Central memory CD4-positive, alpha-beta T cell (primary cell): Measurements from ENCODE around the gene KCTD3.

Source experiments
- DNase-seq: peaks from one replicate; pipeline ENCODE4 v3.0.0; 2022

The KCTD3 gene

DNA sequence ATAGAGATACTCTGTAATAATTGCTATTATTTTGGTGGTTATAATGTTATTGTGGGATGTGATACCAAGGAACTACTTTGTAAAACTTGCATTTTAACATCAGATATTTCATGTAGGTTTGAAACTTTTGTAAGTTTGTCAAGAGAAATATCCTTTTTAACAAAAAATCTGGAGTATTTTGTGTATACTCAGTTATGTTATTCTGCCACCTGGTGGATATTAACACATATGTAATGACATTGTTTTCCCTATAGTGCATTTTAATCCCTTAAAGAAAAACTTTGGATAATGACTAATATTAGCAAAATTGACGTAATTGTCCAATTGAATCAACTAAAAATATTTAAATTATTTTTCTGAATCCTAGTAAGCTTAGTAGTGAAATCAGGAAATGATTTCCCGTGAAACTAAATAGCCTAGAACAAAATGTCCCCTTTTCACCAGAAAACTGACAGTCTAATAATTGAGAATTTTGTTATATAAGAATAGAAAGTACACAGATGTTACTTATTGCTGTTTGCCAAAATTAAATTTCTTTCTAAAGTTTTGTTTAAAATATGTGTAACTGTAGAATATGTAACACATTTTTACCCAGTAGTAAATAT lies 39.6 kb downstream of the KCTD3 start:
- no peak for DNase-seq

- DNase-seq, result no peak
These were observed 40.3 kb downstream of the KCTD3 start for GRCh38 chr1:215607412-215607811.

DNA sequence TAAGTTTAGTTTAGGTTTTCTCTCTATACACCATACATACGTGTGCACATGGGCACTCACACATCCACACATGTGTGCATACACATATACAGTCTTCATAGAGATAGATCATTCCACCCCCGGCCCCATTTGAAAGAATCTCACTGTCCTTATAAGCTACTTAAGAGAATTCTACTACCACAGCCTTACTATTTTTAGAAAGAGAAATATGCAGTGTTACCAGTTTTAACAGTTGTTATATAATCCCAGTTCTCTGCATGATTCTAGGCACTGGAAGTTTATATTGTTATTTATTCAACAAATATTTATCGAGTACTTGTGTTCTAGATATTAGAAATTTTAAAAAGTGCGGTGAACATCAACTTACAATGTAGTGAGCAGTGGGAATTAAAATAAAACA lies 41.5 kb downstream of the KCTD3 start:
- DNase-seq, result no peak

DNA sequence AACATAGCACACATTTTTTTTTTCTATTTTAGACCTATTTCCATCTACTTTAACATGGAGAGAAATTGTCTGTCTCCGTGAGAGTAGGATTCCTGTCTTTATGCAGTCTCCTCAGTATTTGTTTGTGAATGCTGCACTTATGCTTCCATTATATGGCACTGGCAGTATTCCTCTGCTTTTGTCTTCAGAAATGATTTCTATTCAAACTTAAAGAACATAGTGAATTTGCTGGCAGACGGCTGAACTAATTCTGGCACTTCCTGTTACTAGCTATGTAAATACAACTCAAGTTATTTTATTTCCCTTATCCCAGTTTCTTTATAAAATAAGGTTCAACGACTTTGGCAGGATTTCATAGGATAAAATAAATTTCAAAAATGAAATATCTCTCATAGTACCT lies 45.3 kb downstream of the KCTD3 start:
- no peak for DNase-seq

GRCh38 chr1:215617979-215618378 lies 50.9 kb downstream of the KCTD3 start:
- no peak for DNase-seq

GRCh38 chr1:215623162-215623561 lies 56.1 kb downstream of the KCTD3 start:
- DNase-seq, result no peak

- DNase-seq, result no peak
These were observed 58.8 kb downstream of the KCTD3 start for GRCh38 chr1:215625949-215626348.

DNA sequence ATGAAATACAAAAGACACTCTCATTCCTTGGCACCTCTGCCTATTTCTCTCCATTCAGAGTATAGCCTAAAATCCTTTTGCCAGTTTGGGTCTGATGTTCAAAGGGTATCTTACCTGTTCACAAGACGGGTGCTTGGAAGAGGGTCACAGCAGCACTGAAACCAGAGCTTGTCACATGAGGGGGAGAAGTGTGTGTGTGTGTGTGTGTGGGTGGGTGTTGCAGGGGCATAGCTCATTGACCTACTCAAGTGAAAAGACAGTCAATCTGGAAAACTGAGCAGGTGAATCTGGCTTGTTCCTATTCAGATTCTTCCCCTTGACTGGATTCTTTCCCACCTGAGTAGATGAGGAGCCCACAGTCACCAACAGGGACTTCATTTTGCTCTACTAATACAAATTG lies 63.9 kb downstream of the KCTD3 start:
- DNase-seq, result no peak

DNA sequence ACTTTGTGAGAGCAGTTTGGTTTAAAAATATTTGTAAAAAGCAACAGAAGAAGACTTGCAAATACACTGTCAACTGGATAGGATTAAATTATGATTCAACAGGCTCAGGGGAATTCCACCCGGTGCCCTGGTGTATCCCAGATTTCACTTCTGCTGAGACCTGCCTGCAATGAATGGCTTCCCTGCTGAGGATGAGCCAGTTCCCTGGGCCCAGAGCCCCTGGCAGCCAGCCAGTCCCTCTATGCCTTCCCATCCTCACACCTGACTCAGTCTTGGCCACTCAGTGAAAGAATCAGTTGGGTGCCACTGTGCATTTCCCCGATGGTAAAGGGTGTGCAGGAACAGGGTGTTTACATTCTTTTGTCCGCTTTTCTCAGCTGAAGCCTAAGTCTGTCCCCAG lies 64.4 kb downstream of the KCTD3 start:
- DNase-seq, result no peak

DNA sequence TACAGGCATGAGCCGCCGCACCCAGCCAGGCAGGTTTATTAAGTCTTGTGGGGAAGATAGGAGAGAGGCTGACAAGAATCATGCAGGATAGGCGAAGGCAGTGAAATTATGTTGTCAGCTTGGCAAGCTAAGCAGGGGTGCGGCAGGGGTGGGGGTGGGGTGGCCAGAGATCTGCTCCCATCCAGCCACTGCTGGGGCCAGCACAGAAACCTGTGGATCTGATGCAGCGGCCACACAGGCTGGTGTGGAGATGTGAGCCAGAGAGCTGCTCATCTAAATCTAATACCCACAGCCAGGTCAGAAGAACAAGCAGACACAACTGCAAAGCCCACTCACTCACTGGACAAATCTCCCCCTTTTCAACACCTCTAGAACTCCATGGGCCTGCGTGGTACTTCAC lies 68.7 kb downstream of the KCTD3 start:
- DNase-seq, result no peak

DNA sequence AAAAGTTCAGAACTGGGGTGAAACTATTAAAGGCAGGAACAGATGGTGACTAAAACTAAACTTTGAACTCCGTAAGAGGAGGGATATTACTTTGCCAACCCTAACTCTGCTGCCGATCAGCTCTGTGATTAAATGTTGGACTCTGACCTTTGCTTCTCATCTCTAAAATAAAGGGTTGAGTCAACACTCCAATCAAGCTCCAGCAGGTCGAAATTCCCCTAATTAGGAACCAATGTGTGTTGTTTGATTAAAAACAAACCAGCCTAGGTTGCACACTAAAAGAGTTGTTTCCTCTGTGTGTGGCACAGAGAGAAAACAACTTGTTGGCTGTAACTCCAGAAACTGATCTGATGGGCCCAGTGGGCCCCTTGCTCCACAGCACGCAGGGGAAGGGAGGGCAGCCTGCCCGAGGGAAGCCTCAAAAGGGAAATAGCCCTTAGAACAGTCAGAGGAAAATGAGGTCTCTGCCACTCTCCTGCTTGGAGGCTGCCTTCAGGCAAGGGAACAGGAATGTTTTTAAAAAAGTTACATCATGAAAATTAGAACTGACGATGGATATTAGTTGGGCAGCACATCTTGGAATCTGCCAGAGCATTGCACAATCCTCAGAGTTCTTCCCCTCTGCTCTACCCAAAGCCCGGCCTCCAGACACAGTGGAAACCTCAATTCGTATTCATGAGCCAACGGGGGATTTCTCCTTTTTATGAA lies 69.3 kb downstream of the KCTD3 start:
- no peak for DNase-seq

DNA sequence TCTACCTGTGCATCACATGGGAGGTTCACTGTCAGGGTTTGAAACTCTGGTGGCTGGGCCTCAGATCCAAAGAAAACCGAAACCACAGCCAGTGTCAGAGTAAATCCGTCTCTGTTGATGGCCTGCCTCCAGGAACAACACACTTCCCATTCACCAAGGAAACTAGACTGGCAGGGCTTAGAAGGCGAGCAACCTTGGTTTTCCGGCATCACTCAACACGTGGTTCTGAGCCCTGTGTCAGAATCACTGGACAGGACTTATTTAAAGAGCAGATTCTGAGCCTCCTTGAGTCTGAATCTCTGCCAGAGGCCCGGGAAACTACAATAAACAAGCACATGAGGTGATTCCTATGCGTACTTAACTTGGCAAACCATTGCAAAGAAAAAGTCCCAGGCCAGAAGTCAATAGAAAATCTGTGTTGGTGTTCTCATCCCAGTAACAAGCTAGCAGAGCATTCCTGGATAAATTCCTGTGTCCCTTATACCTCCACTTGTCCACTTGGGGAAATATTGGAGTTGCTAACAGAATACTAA lies 70.0 kb downstream of the KCTD3 start:
- no peak for DNase-seq

DNA sequence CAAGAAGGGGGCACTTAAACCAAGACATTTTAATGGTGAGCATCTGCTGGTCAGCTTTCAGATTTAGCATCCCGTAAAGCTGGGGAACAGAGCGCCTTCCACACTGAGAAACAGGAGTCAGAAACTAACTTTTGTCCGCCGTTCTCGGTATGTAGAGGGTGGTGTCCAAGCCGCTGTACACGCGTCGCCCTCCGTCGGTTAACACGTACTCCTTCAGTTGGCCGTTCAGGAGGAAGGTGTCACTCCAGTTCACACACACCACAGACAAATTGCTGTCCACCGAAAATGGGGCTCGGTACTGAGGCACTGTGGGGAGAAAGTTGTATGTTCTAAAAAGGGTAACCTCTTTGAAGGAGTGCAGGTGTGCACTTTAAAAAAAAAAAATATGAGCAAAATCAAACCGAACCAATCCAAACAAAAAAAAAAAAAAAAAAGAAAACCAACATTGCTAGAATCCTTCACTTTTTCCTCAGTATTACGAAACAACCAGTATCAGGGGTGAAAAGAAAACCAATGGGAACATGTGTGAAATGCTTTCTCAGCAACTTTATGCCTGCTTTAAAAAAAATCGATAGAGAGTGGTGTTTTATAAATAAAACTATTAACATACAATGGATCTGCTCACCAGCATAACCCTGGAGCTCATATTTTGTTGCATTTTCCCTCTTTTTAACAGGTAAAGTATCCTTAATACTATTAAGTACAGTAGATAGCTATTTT lies 73.5 kb downstream of the KCTD3 start:
- no peak for DNase-seq

GRCh38 chr1:215643592-215644321 lies 76.7 kb downstream of the KCTD3 start:
- no peak for DNase-seq

- DNase-seq, result no peak
These were observed 78.1 kb downstream of the KCTD3 start for GRCh38 chr1:215645182-215645581.

GRCh38 chr1:215645861-215646260 lies 78.8 kb downstream of the KCTD3 start:
- DNase-seq, result no peak

DNA sequence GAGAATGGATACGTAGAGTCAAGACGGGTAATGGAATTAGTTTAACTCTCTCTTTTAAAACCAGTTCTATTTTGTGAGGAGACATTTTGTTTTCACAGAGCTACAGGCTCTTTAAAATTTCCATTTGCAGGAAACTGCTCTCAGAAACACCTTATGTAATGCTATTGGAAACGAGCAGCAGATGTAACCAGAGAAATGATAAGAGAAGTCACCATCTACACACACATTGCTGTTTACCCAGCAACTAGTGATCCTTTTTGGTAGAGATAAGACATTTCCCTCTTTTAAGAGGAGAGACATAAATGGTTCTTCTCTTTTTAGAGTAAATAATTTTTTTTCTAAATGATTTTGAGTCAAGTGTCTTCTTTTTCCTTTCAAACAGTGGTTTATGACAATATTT lies 80.6 kb downstream of the KCTD3 start:
- DNase-seq, result no peak

- no peak for DNase-seq
These were observed 81.9 kb downstream of the KCTD3 start for GRCh38 chr1:215648957-215649356.

GRCh38 chr1:215650446-215651149 lies 83.5 kb downstream of the KCTD3 start:
- no peak for DNase-seq

GRCh38 chr1:215651867-215652266 lies 84.8 kb downstream of the KCTD3 start:
- no peak for DNase-seq

DNA sequence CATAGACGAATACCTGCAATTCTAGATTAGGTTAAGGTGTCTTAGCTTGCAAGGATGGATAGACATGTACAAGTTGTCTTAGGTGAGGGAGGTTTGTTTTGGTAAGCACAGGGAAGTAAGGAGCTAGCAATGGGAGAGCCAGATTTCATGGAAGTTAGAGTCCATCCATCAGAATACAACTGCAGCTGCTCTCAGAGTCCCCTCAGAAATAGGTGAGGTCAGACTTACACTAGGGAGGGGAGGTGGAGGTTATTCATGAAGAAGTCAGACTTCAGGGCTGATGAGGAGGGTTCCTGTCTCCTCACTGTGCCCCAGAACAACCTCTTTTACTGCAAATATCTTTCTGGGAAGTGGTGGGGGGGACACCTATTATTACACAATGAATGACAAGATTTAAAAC lies 85.3 kb downstream of the KCTD3 start:
- no peak for DNase-seq

GRCh38 chr1:215657047-215657446 lies 89.9 kb downstream of the KCTD3 start:
- DNase-seq, result no peak

DNA sequence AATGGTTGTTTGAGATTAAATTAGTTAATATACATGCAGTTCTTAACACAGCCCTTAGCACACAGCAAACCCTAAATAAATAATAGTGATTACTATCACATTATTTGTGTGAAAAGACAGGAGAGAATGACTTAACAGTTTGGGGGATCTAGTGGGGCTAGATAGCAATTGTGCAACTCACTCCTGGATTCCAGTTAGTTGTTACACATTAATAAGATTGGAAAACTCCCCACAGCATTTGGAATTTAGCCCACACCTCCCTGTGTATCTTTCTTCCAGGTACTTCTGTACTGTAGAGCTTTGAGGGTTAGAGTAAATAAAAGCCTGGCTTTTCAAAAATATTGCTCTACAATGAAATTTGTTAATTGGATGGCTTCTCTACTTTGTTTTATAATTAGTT lies 93.2 kb downstream of the KCTD3 start:
- no peak for DNase-seq
